SK-N-SH (cell line): ENCODE results near the gene CPOX. TPM values are rescaled to one million over a fixed set of nuclear protein-coding genes. Genes with fewer than 3 reads are reported as not detected.

Experiments used
- CTCF ChIA-PET: fragments of 300-600, 350-600 bp; formaldehyde crosslinking; extraction: SDS; loops from one replicate; lab custom pipeline; 2021; lab: Yijun Ruan, JAX
- POLR2A ChIA-PET: fragments of 350-600 bp; sonication (Branson Sonifier 250); formaldehyde crosslinking; extraction: SDS; loops from one replicate; lab custom pipeline; 2020; ENCODE audit warnings: antibody characterized with exemption, inconsistent platforms; lab: Yijun Ruan, JAX
- DNase-seq: peaks from one replicate; pipeline ENCODE4 v3.0.0; 2012
- H2AFZ ChIP-seq: fragments of 200-600 bp; sonication (generic); 2 replicates; pipeline ENCODE4 v1.8.1; 2016; ENCODE audit warnings: antibody characterized with exemption, mild to moderate bottlenecking, low read depth
- H3F3A ChIP-seq: fragments of 200-600 bp; sonication (generic); replicated peaks from 2 replicates; pipeline ENCODE3; 2016; ENCODE audit warnings: antibody characterized with exemption, mild to moderate bottlenecking; ENCODE audit not compliant: insufficient read depth
- H3K27ac ChIP-seq, 2 experiments: fragments of 200-500 bp in 1 of 2; fragments of 200-600 bp in 1 of 2; sonication (Bioruptor generic) in 1 of 2; sonication (generic), shearing (Covaris generic) in 1 of 2; 2 replicates each; pipeline versions ENCODE4 v1.5.1 to v1.6.1; 2014 to 2016; ENCODE audit warnings: low read depth in 2 of 2, inconsistent platforms in 1 of 2, low read length in 1 of 2, mild to moderate bottlenecking in 1 of 2, mixed read lengths in 1 of 2
- H3K27me3 ChIP-seq: fragments of 200-600 bp; sonication (generic), shearing (Covaris generic); 2 replicates; pipeline ENCODE4 v1.6.1; 2016; ENCODE audit warnings: mixed run types; ENCODE audit not compliant: insufficient read depth
- H3K36me3 ChIP-seq, 2 experiments: fragments of 200-500 bp in 1 of 2; fragments of 200-600 bp in 1 of 2; sonication (Bioruptor generic) in 1 of 2; sonication (generic) in 1 of 2; replicated peaks in 1 of 2; 2 replicates each; pipeline versions ENCODE3 to v1.5.1; 2014 to 2016; ENCODE audit warnings: low read length in 1 of 2, mild to moderate bottlenecking in 1 of 2; ENCODE audit not compliant: insufficient read depth in 2 of 2, control insufficient read depth in 1 of 2
- H3K4me1 ChIP-seq, 2 experiments: fragments of 200-500 bp in 1 of 2; fragments of 200-600 bp in 1 of 2; sonication (Bioruptor generic) in 1 of 2; sonication (generic), shearing (Covaris generic) in 1 of 2; 2 replicates each; pipeline versions ENCODE4 v1.5.1 to v1.6.1; 2014 to 2016; ENCODE audit warnings: low read depth in 1 of 2, low read length in 1 of 2, mixed run types in 1 of 2; ENCODE audit not compliant: insufficient read depth in 2 of 2, control insufficient read depth in 1 of 2
- H3K4me2 ChIP-seq: fragments of 200-600 bp; sonication (generic), shearing (Covaris generic); 2 replicates; pipeline ENCODE4 v1.6.1; 2017; ENCODE audit warnings: mixed run types
- H3K4me3 ChIP-seq, 2 experiments: fragments of 200-500 bp in 1 of 2; fragments of 200-600 bp in 1 of 2; sonication (Bioruptor generic) in 1 of 2; sonication (generic), shearing (Covaris generic) in 1 of 2; 2 replicates each; pipeline versions ENCODE4 v1.5.1 to v1.8.1; 2014 to 2016; ENCODE audit warnings: low read depth in 2 of 2, inconsistent platforms in 1 of 2, low read length in 1 of 2, mild to moderate bottlenecking in 1 of 2, mixed read lengths in 1 of 2, moderate library complexity in 1 of 2
- H3K79me2 ChIP-seq: fragments of 200-600 bp; sonication (generic); 2 replicates; pipeline ENCODE4 v1.8.1; 2017; ENCODE audit warnings: mild to moderate bottlenecking; ENCODE audit not compliant: insufficient read depth
- H3K9ac ChIP-seq: fragments of 200-600 bp; sonication (generic); 2 replicates; pipeline ENCODE4 v1.6.1; 2017; ENCODE audit warnings: mixed run types
- H3K9me2 ChIP-seq: fragments of 200-600 bp; sonication (generic); 2 replicates; pipeline ENCODE4 v1.6.1; 2017; ENCODE audit warnings: mixed run types
- H3K9me3 ChIP-seq: fragments of 200-600 bp; sonication (generic); 2 replicates; pipeline ENCODE4 v1.6.1; 2017; ENCODE audit warnings: mixed run types, mild to moderate bottlenecking, moderate library complexity
- H4K20me1 ChIP-seq: fragments of 200-600 bp; sonication (generic); 2 replicates; pipeline ENCODE4 v1.6.1; 2017; ENCODE audit warnings: mild to moderate bottlenecking, mixed run types; ENCODE audit not compliant: insufficient read depth
- ELF1 ChIP-seq: IDR thresholded peaks from 2 replicates; pipeline ENCODE4 v1.4.0; 2012
- EZH2phosphoT487 ChIP-seq: fragments of 200-600 bp; sonication (generic); IDR thresholded peaks from 2 replicates; pipeline ENCODE4 v1.6.1; 2017; ENCODE audit warnings: low read depth, mixed run types, mild to moderate bottlenecking, antibody characterized with exemption, moderate library complexity, borderline replicate concordance
- FOXJ3 ChIP-seq: sonication (generic); formaldehyde crosslinking; IDR thresholded peaks from 2 replicates; pipeline ENCODE4 v1.5.1; 2020; ENCODE audit warnings: mild to moderate bottlenecking, missing genetic modification reagents
- GABPA ChIP-seq: IDR thresholded peaks from 2 replicates; pipeline ENCODE4 v1.4.0; 2012; ENCODE audit warnings: low read depth, mild to moderate bottlenecking
- MAX ChIP-seq: IDR thresholded peaks from 2 replicates; pipeline ENCODE4 v1.4.0; 2012; ENCODE audit warnings: low read depth
- MXI1 ChIP-seq: IDR thresholded peaks from 2 replicates; pipeline ENCODE4 v1.6.1; 2012; ENCODE audit warnings: mild to moderate bottlenecking, low read depth, low read length, improper control_type of control experiment
- NFIC ChIP-seq: IDR thresholded peaks from 2 replicates; pipeline ENCODE4 v1.4.0; 2012; ENCODE audit warnings: borderline replicate concordance
- RFX5 ChIP-seq: IDR thresholded peaks from 2 replicates; pipeline ENCODE4 v1.6.1; 2012; ENCODE audit warnings: mild to moderate bottlenecking, improper control_type of control experiment, low read length
- TAF1 ChIP-seq: IDR thresholded peaks from 2 replicates; pipeline ENCODE4 v1.6.1; 2012; ENCODE audit warnings: low read depth, mild to moderate bottlenecking, low read length, moderate library complexity, borderline replicate concordance
- TEAD4 ChIP-seq: IDR thresholded peaks from 2 replicates; pipeline ENCODE4 v1.4.0; 2012; ENCODE audit warnings: mild to moderate bottlenecking, borderline replicate concordance; ENCODE audit not compliant: insufficient read depth
- USF1 ChIP-seq: IDR thresholded peaks from 2 replicates; pipeline ENCODE4 v1.4.0; 2012; ENCODE audit warnings: low read depth, borderline replicate concordance
- YY1 ChIP-seq: IDR thresholded peaks from 2 replicates; pipeline ENCODE4 v1.4.0; 2012; ENCODE audit warnings: low read depth, mild to moderate bottlenecking
- ZBTB33 ChIP-seq: IDR thresholded peaks from 2 replicates; pipeline ENCODE4 v1.4.0; 2012; ENCODE audit warnings: low read depth, borderline replicate concordance
- WGBS: methylation state at CpG from one replicate; pipeline ENCODE4 v1.1.6; 2017; ENCODE audit warnings: low lambda C conversion rate; 5-methylcytosine and 5-hydroxymethylcytosine counted together
- polyA plus RNA-seq, 3 experiments: library from polyadenylated mRNA; depleted of rRNA; stranded (reverse); fragments of >200 nt; gene quantifications; 2 replicates each; pipeline ENCODE4 v1.2.3, GENCODE V29; 2012

Gene CPOX
- polyA plus RNA-seq, 1 of the 3 experiments (the other 2 are of a cell fraction), result 36.7 TPM

GRCh38 chr3:98563661-98564281, 29.6 kb downstream of the CPOX start:
- Histone ChIP-seq H3K4me1 (no peaks in the 10 kb centered on the region), H3K9me2 (no peaks in the 10 kb centered on the region), H2AFZ (no peak overlapping the region), H4K20me1 (no peaks in the 10 kb centered on the region), H3K79me2 (no peaks in the 10 kb centered on the region), H3K27me3 (peaks cover 5% of the 10 kb centered on the region; the same call in 1 of the 2 replicates), H3K9ac (no peak overlapping the region), H3K9me3 (no peaks in the 10 kb centered on the region), H3F3A (no peaks in the 10 kb centered on the region), H3K4me2 (no peak overlapping the region), H3K4me3 (no peak overlapping the region), H3K27ac (no peak overlapping the region)
- 48% methylated on average over 4 of the region's 4 CpGs for WGBS
- POLR2A ChIA-PET, result no interaction called here
- CTCF ChIA-PET, result no interaction called here
- DNase-seq, result no peak
- TF ChIP-seq GABPA, result no peak
- no peak for TF ChIP-seq EZH2phosphoT487
- no peak for TF ChIP-seq MXI1
- no peak for TF ChIP-seq MAX
- TF ChIP-seq NFIC, result no peak
- TF ChIP-seq TEAD4, result no peak
- no peak for TF ChIP-seq YY1
- TF ChIP-seq FOXJ3 (CRISPR knock-in tag), result no peak
- TF ChIP-seq ZBTB33, result no peak
- no peak for TF ChIP-seq ELF1
- no peak for TF ChIP-seq TAF1
- TF ChIP-seq RFX5, result no peak
- TF ChIP-seq, all 33 proteins: peak for 0
- no peaks in the 10 kb centered on the region for H3K36me3 ChIP-seq

- no peaks in the 10 kb centered on the region for H3F3A ChIP-seq
- no peaks in the 10 kb centered on the region for H3K9me3 ChIP-seq
- H2AFZ ChIP-seq, result no peak overlapping the region
- H3K4me1 ChIP-seq, result no peaks in the 10 kb centered on the region
- H3K4me2 ChIP-seq, result no peak overlapping the region
- peaks cover 5% of the 10 kb centered on the region; the same call in 1 of the 2 replicates for H3K27me3 ChIP-seq
- no peaks in the 10 kb centered on the region for H3K9me2 ChIP-seq
- no peak for DNase-seq
- CTCF ChIA-PET, result no interaction called here
- no peak overlapping the region for H3K9ac ChIP-seq
- POLR2A ChIA-PET, result no interaction called here
- H3K4me3 ChIP-seq, result no peak overlapping the region
- 27% methylated on average over 5 of the region's 5 CpGs for WGBS
- TF ChIP-seq RFX5 (no peak), USF1 (no peak), TAF1 (no peak)
- no peaks in the 10 kb centered on the region for H3K79me2 ChIP-seq
- H3K36me3 ChIP-seq, result no peaks in the 10 kb centered on the region
- no peaks in the 10 kb centered on the region for H4K20me1 ChIP-seq
- H3K27ac ChIP-seq, result no peak overlapping the region
These were observed 31.5 kb downstream of the CPOX start for GRCh38 chr3:98561727-98562521.
